Gastroesophageal sphincter (tissue), 4 donors: ENCODE measurements around the gene ARID2. TPM values are rescaled to one million over a fixed set of nuclear protein-coding genes. Genes with fewer than 3 reads are reported as not detected.

ENCODE experiments used
- ATAC-seq: fragments of 150-250 bp; one replicate; pipeline ENCODE4 v1.9.1; 2016; ENCODE audit warnings: mild to moderate bottlenecking, moderate library complexity
- H3K27ac ChIP-seq, 4 donors: fragments of 200-600 bp; sonication (generic) in 3 of 4; 1 replicate in 3 of 4; 2 replicates in 1 of 4; pipeline ENCODE4 v1.5.1; 2016 to 2019
- H3K27me3 ChIP-seq: fragments of 200-600 bp; sonication (generic); one replicate; pipeline ENCODE4 v1.5.1; 2019
- H3K36me3 ChIP-seq, 2 donors: fragments of 200-600 bp; sonication (generic); one replicate each; pipeline ENCODE4 v1.5.1; 2019; ENCODE audit warnings: control low read depth in 1 of 2
- H3K4me1 ChIP-seq, 3 donors: fragments of 200-600 bp; sonication (generic); 1 replicate in 2 of 3; 2 replicates in 1 of 3; pipeline ENCODE4 v1.5.1; 2016 to 2019; ENCODE audit warnings: control low read depth in 2 of 3
- H3K4me3 ChIP-seq, 2 donors: fragments of 200-600 bp; sonication (generic); one replicate each; pipeline ENCODE4 v1.5.1; 2019; ENCODE audit warnings: mild to moderate bottlenecking in 1 of 2, moderate library complexity in 1 of 2
- H3K9me3 ChIP-seq, 3 donors: fragments of 200-600 bp; sonication (generic); one replicate each; pipeline ENCODE4 v1.5.1; 2017 to 2019; ENCODE audit warnings: control low read depth in 2 of 3
- EP300 ChIP-seq: sonication (generic); formaldehyde crosslinking; IDR thresholded peaks from one replicate; pipeline ENCODE4 v1.6.1; 2017; ENCODE audit warnings: antibody characterized with exemption, mild to moderate bottlenecking
- POLR2A ChIP-seq, 2 donors: fragments of 450-650 bp; IDR thresholded peaks; one replicate each; pipeline ENCODE4 v1.6.1; 2017; ENCODE audit warnings: antibody characterized with exemption in 2 of 2, mild to moderate bottlenecking in 2 of 2, moderate library complexity in 1 of 2
- POLR2AphosphoS5 ChIP-seq: sonication (generic); formaldehyde crosslinking; IDR thresholded peaks from one replicate; pipeline ENCODE4 v1.6.1; 2017; ENCODE audit warnings: antibody characterized with exemption
- WGBS, 2 donors: methylation state at CpG; one replicate each; pipeline ENCODE4 v1.1.5; 2018; ENCODE audit warnings: low coverage in 1 of 2; 5-methylcytosine and 5-hydroxymethylcytosine counted together
- total RNA-seq, 4 donors: library from RNA; depleted of rRNA; stranded (reverse); fragments of >200 nt; gene quantifications; one replicate each; pipeline ENCODE4 v1.1.0, GENCODE V29; 2016
- TF ChIP-seq, protein P1 (sequence below), 4 experiments: fragments of 200-600 bp in 2 of 4; fragments of 450-650 bp in 2 of 4; sonication (generic) in 1 of 4; IDR thresholded peaks; one replicate each; pipeline ENCODE4 v1.5.1; 2017 to 2019; ENCODE audit warnings: antibody characterized with exemption in 4 of 4, mild to moderate bottlenecking in 2 of 4, moderate library complexity in 2 of 4

Gene ARID2
- total RNA-seq, 4 donors from 2014 or later = 28.9 to 49.0 (median 32.1) TPM

DNA sequence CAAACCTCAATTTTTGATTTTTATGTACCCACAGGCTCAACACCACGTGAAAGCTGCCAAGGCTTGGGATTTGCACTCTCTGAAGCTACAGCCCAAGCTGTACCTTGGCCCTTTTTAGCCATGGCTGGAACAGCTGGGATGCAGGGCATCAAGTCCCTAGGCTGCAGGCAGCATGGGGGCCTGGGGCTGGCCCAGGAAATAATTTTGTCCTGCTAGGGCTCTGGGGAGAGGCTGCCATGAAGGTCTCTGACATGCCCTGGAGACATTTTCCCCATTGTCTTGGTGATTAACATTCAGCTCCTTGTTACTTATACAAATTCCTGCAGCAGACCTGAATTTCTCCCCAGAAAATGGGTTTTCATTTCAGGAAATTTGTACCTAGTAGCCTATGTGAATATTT is 157.2 kb downstream of the ARID2 start:
- ATAC-seq = no peak
- TF ChIP-seq, protein P1, sequence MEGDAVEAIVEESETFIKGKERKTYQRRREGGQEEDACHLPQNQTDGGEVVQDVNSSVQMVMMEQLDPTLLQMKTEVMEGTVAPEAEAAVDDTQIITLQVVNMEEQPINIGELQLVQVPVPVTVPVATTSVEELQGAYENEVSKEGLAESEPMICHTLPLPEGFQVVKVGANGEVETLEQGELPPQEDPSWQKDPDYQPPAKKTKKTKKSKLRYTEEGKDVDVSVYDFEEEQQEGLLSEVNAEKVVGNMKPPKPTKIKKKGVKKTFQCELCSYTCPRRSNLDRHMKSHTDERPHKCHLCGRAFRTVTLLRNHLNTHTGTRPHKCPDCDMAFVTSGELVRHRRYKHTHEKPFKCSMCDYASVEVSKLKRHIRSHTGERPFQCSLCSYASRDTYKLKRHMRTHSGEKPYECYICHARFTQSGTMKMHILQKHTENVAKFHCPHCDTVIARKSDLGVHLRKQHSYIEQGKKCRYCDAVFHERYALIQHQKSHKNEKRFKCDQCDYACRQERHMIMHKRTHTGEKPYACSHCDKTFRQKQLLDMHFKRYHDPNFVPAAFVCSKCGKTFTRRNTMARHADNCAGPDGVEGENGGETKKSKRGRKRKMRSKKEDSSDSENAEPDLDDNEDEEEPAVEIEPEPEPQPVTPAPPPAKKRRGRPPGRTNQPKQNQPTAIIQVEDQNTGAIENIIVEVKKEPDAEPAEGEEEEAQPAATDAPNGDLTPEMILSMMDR (IDR thresholded peaks at IDR 0.05) = no peak
- TF ChIP-seq POLR2A (IDR thresholded peaks at IDR 0.05) (no peak), EP300 (no peak), POLR2AphosphoS5 (no peak)
- WGBS, 2 donors = 100% methylated on average over 1 of the region's 1 CpG; no CpG with 5 or more reads in 1 of the 2 donors
- H3K27ac ChIP-seq = no peak overlapping the region
- H3K4me1 ChIP-seq = no peaks in the 10 kb centered on the region
- no peak overlapping the region for H3K4me3 ChIP-seq
- peaks cover 0 to 26% of the 10 kb centered on the region in 2 donors for H3K36me3 ChIP-seq
- no peaks in the 10 kb centered on the region for H3K27me3 ChIP-seq
- no peaks in the 10 kb centered on the region for H3K9me3 ChIP-seq

DNA sequence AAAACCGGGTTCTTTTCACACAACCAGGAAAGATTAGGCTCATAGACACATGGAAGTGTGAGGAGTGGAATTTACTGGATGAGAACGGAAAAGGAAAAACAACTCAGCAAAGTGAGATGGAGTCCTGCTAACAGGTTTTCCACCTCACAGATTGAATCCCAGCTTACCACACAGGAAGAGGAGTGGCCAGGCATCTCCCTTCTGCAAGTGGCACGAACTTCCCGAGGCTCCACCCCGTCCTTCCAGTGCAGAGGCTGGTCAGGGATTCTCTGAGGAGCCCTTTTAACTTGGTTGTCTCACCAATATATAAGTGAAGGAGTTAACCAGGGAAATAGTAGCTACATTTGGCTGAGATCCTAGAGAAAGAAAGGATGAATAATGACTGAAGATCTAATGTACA is 158.0 kb downstream of the ARID2 start:
- Histone ChIP-seq H3K36me3 (peaks cover 0 to 32% of the 10 kb centered on the region in 2 donors), H3K9me3 (no peaks in the 10 kb centered on the region), H3K4me3 (no peak overlapping the region), H3K27ac (no peak overlapping the region), H3K27me3 (no peaks in the 10 kb centered on the region), H3K4me1 (no peaks in the 10 kb centered on the region)
- 73% methylated on average over 5 of the region's 5 CpGs; no CpG with 5 or more reads in 1 of the 2 donors for WGBS, 2 donors
- TF ChIP-seq POLR2A (IDR thresholded peaks at IDR 0.05) (no peak), EP300 (no peak), POLR2AphosphoS5 (no peak)
- TF ChIP-seq, protein P1 (IDR thresholded peaks at IDR 0.05) = no peak
- ATAC-seq = no peak

- Histone ChIP-seq H3K4me1 (no peaks in the 10 kb centered on the region), H3K4me3 (no peak overlapping the region), H3K27me3 (no peaks in the 10 kb centered on the region), H3K36me3 (peaks cover 0 to 55% of the 10 kb centered on the region in 2 donors), H3K9me3 (no peaks in the 10 kb centered on the region), H3K27ac (no peak overlapping the region)
- TF ChIP-seq EP300 (no peak), POLR2AphosphoS5 (no peak), POLR2A (IDR thresholded peaks at IDR 0.05) (no peak)
- TF ChIP-seq, protein P1 (IDR thresholded peaks at IDR 0.05) = no peak
- 58 to 59% methylated on average over 2 of the region's 2 CpGs for WGBS, 2 donors
- ATAC-seq = no peak
Observed at GRCh38 chr12:45890276-45890675, 160.8 kb downstream of the ARID2 start.

DNA sequence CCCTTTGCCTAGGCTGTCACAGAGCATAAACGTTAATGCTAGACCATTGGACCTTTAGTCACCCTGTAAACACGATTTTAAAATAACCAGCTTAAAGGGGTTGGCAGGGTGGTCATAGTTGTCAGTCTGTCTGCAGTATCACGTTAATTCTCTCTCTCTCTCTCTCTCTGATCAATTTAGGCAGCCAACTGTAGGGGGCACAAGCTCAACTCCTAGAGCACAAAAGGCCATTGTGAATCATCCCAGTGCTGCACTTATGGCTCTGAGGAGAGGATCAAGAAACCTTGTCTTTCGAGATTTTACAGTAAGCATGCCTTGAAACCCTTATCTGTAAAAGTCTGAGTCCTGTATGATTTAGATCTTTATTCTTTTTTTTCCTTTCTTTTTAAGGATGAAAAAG is 163.7 kb downstream of the ARID2 start:
- ATAC-seq = no peak
- Histone ChIP-seq H3K27ac (no peak overlapping the region), H3K9me3 (no peaks in the 10 kb centered on the region), H3K4me3 (no peak overlapping the region), H3K36me3 (peaks cover 0 to 54% of the 10 kb centered on the region in 2 donors), H3K27me3 (no peaks in the 10 kb centered on the region), H3K4me1 (no peaks in the 10 kb centered on the region)
- TF ChIP-seq, protein P1 (IDR thresholded peaks at IDR 0.05) = peak in 1 of 4 experiments; percentile 13
- TF ChIP-seq EP300 (no peak), POLR2A (IDR thresholded peaks at IDR 0.05) (no peak), POLR2AphosphoS5 (no peak)
- 39 to 41% methylated on average over 4 of the region's 4 CpGs for WGBS, 2 donors

GRCh38 chr12:45895961-45896360 is 166.5 kb downstream of the ARID2 start:
- Histone ChIP-seq H3K27ac (no peak overlapping the region), H3K36me3 (peaks cover 0 to 68% of the 10 kb centered on the region in 2 donors), H3K27me3 (no peaks in the 10 kb centered on the region), H3K9me3 (no peaks in the 10 kb centered on the region), H3K4me3 (no peak overlapping the region), H3K4me1 (no peaks in the 10 kb centered on the region)
- no peak for ATAC-seq
- WGBS, 2 donors = 87 to 94% methylated on average over 4 of the region's 4 CpGs
- TF ChIP-seq POLR2A (IDR thresholded peaks at IDR 0.05) = no peak
- TF ChIP-seq EP300 = no peak
- TF ChIP-seq, protein P1 (IDR thresholded peaks at IDR 0.05) = no peak
- TF ChIP-seq POLR2AphosphoS5 = no peak
